Caki2 (cell line): ENCODE data around the gene CLCN4. TPM values are rescaled to one million over a fixed set of nuclear protein-coding genes. Genes with fewer than 3 reads are reported as not detected.

Experiments
- DNase-seq: peaks from one replicate; pipeline ENCODE4 v3.0.0-alpha.2; 2015; ENCODE audit warnings: low read depth
- in situ Hi-C: cut with HindIII; loops from 2 replicates; pipeline ENCODE4 v1.10.0; 2016; ENCODE audit warnings: low sequenced_read_pairs, low pct_unique_long_range_greater_than_20kb, mixed read lengths
- total RNA-seq: library from RNA; depleted of rRNA; stranded (reverse); fragments of >200 nt; shearing (Covaris generic); gene quantifications from 2 replicates; pipeline ENCODE4 v1.2.3, GENCODE V29; 2014; ENCODE audit warnings: low replicate concordance

The CLCN4 gene
- total RNA-seq, 1 experiment from 2014 or later = 3.4 TPM

GRCh38 chrX:10212395-10212794 is 55.6 kb downstream of the CLCN4 start:
- in situ Hi-C loops = no loop called here
- no peak for DNase-seq

- no peak for DNase-seq
- in situ Hi-C loops = no loop called here
These were observed 56.9 kb downstream of the CLCN4 start for GRCh38 chrX:10213716-10214115.

DNA sequence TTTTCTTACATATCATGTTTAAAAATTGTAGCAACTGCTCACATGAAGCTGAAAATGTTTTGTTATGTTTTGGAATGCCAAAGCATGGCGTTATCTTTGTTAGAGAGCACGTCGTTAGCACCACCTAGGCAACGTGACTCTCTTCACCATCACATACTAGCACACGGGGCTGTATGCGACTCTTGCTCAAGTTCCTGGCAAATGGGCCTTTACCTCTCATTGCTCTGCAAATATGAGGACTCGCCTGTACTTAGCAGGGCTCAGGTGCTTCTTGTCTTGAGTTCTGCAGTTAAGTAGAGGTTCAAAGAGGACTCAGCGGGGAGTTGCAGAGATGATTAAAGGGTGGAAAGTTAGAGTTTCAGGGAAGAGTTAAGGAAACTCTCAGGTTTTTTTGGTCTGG is 59.4 kb downstream of the CLCN4 start:
- in situ Hi-C loops = no loop called here

GRCh38 chrX:10217198-10217597 is 60.4 kb downstream of the CLCN4 start:
- no peak for DNase-seq

More for the DNA sequence above, 59.4 kb downstream of the CLCN4 start:
- no peak for DNase-seq

DNA sequence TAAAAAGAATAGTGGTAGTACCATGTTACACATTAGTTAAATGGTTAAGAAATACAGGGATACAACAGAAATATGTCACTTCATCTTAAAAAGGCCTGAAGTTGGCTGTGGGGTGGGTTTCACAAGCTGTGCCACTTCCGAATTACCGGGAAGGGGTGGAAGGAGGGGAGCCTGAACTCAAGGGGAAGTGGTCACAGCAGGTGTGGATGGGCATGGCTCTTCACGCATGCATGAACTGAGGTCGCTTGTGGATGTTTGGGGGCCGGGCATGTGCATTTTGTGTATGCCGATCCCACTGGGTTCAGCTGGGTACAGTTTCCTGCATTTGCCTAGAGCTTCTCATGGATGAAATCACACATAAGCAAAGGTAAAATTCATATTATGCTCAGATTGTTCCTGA is 64.9 kb downstream of the CLCN4 start:
- in situ Hi-C loops = no loop called here
- no peak for DNase-seq

More at GRCh38 chrX:10217198-10217597, 60.4 kb downstream of the CLCN4 start:
- in situ Hi-C loops = no loop called here

- in situ Hi-C loops = no loop called here
- no peak for DNase-seq
These were observed 66.5 kb downstream of the CLCN4 start for GRCh38 chrX:10223276-10223675.

- in situ Hi-C loops = no loop called here
- DNase-seq = no peak
These were observed 67.0 kb downstream of the CLCN4 start for GRCh38 chrX:10223781-10224180.

- in situ Hi-C loops = no loop called here
- no peak for DNase-seq
These were observed 73.4 kb downstream of the CLCN4 start for GRCh38 chrX:10230222-10230621.

- in situ Hi-C loops = no loop called here
- peak; percentile 41 for DNase-seq
These were observed 74.7 kb downstream of the CLCN4 start for GRCh38 chrX:10231461-10231860.

DNA sequence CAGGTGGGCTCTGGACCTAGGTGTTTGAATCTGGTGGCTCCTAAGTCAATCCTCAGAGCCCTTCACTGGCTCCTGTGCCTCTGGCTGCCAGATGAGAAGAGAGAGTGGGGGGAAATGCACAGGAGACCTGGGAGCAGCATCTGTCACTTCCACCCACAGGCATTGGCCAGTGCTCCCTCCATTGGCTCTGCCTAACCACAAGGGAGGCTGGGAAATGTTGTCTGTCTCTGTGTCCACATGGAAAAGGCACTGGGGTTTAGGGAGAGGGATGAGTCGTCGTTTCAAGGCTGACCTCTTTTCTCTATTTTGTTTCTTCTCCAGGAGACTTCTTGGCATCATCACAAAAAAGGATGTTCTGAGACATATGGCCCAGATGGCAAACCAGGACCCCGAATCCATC is 76.4 kb downstream of the CLCN4 start:
- DNase-seq = no peak
- in situ Hi-C loops = no loop called here

DNA sequence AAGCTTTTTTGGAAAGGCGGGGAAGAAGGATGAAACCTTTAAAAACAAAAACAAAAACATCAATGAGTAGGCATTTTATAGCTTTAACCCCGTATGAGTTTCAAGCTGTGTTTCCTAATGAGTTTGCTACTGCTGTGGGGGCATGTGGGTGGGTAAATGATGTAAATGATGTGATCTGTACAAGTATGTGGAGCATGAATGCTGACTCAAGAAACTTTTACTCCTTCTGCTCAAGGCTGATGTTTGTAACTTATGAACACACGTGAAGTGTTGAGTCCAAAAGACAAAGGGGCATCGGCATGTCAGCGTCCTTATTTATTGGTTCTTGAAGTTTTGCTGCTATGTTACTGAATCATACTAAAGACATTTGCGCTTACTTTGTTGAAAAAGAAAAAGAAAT is 76.9 kb downstream of the CLCN4 start:
- in situ Hi-C loops = no loop called here
- DNase-seq = no peak

- no peak for DNase-seq
- in situ Hi-C loops = no loop called here
These were observed 79.1 kb downstream of the CLCN4 start for GRCh38 chrX:10235851-10236250.

DNA sequence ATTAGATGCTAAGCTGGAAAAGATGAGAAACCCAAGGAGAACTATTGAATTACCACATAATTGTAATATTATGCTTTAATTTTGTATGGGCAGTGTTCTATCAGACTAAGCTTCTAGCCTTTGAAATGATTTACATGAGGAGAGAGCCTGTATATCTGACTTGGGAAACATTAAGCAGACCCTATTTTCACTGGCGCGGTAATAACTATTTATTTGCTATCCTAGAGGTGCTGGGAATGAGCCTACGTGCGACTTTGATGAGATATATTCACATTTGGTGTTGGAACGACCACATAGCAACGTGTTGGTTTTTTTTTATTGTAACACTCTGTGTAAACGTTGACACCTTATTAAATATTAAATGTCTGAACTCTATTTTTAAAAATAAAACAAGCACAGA is 80.5 kb downstream of the CLCN4 start:
- in situ Hi-C loops = no loop called here
- no peak for DNase-seq

DNA sequence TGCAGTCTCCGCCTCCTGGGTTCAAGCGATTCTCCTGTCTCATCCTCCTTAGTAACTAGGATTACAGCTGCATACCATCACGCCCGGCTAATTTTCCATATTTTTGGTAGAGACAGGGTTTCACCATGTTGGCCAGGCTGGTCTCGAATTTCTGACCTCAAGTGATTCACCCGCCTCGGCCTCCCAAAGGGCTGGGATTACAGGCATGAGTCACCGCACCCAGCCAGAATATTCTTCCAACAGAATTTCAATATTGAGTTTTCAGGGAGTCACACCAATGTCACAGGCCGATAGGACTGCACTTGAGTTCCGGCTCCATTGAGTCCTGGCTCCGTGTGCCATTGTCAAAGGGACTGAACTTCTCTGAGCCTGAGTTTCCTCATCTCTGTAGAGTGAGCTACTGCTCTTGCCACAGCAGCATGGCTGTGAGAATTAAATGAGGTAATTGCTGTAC is 82.9 kb downstream of the CLCN4 start:
- DNase-seq = peak; percentile 45
- in situ Hi-C loops = no loop called here

DNA sequence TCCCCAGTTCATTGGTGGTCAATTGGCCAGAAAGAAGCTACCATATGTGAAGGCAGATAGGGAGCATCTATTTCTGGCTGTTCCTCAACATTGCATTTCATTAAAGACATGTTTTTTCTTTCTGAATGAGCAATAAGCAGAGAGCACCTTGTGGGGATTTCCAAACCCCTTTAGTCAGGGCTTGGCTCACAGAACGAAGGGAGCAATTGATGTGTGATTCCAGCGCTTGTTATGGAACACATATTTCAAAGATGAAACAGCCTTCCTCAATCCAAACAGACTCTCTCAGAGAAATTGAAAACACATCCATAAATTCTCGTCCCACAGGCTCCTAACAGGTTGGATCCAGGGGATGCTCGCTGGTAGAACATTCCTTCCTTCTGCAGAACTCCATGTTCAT is 84.1 kb downstream of the CLCN4 start:
- peak; percentile 50 for DNase-seq
- in situ Hi-C loops = no loop called here

DNA sequence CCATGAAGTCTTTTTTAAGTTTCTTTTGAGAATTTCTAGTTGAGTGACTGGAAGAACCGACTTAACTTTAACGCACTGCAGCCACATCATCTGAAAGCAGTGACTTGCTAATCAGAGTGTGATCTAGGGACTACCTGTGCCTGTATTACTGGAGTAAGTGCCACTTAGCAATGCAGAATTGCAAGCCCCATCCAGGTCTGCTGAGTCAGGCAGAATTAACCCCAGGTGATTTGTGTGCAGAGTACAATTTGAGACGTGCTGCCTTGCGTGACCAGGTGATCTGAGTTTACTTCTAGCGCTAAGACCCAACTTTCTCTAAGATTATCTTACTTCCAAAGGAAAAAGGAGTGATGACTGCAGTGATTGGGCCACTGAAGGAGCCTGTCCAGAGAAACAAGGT is 85.3 kb downstream of the CLCN4 start:
- in situ Hi-C loops = no loop called here
- no peak for DNase-seq

DNA sequence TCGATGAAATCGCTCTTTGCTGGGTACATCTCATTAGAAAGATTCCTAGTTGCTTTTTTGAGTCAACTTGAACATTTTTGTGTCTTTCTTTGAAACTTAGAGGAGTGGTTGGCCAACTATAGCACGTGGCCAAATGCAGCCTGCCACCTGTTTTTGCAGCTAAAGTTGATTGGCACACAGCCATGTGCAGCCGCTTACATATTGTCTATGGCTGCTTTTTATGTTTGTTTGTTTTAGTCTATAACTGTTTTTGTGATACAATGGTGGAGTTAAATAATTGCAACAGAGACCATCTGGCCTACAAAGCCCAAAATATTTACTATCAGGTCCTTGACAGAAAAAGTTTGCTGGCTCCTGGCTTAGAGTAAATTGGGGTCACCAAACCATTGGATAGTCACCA is 86.3 kb downstream of the CLCN4 start:
- in situ Hi-C loops = no loop called here
- DNase-seq = no peak

DNA sequence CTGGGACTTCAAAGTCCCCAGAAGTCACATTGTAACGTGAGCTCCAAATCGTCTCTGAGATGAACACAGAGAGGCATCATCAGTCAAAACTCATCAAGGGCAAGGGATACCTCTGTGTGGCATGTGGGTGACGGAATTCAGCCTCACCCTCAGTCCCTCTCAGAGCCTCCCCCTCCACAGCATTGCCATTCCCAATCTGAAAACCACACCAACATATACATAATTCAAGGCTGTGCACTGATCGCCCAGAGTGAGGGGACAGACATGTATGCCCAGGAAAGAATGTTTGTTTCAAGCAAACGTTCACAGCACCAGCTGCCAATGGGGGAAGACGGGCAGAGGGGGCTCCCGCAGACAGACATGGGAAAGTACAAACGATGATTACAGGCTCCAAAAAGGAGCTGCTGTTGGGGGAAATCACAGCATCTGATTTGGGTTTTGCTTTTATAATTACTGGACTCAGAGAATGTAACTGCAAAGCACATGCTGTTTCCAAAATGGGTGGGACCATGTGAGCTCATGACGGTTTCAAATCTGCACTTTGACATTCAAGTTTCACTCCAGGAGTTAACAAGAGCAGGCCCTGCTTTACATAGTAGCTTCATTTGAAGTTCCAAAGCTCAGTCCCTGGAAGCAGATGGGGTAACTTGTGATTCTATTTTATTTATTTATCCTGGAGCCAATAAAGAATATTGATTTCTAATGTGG is 88.3 kb downstream of the CLCN4 start:
- no peak for DNase-seq
- in situ Hi-C loops = no loop called here

- in situ Hi-C loops = no loop called here
- DNase-seq = no peak
These were observed 89.1 kb downstream of the CLCN4 start for GRCh38 chrX:10245886-10246285.

- in situ Hi-C loops = no loop called here
- no peak for DNase-seq
These were observed 89.5 kb downstream of the CLCN4 start for GRCh38 chrX:10246297-10246696.
